Fibroblast of pulmonary artery (primary cell): ENCODE data around the gene VAX1.
"Not testable (repeated sequence)": the region's sequence is repeated elsewhere in the genome, so short reads cannot be mapped to it uniquely, and the experiment has no call there.

Experiments
- DNase-seq: peaks from one replicate; pipeline ENCODE4 v3.0.0-alpha.2; 2010; ENCODE audit warnings: low read depth
- H3K4me3 ChIP-seq: replicated peaks from 2 replicates; pipeline ENCODE4 v1.5.1; 2011; ENCODE audit warnings: low read depth, mild to moderate bottlenecking, control low read depth, low read length, moderate library complexity
- TF ChIP-seq, protein P1 (sequence below): IDR thresholded peaks from 2 replicates; pipeline ENCODE4 v1.5.1; 2011; ENCODE audit warnings: mild to moderate bottlenecking, control low read depth, low read length, inconsistent platforms; ENCODE audit errors: missing control alignments

Gene VAX1

DNA sequence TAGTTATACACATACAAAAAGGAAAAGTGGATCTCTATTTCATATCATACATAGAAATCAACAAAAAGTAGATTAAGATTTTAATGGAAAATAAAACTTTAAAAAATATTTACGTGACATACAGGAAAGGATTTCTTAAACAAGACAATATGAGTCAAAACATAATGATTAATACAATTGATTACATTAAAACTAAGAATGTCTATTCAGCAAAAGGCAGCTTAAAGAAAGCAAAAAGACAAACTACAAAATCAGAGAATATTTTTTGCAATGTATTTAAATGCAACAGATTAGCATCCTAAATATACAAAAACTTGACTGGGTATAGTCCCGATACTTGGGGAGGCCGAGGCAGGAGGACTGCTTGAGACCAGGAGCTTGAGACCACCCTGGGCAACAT lies 50.5 kb downstream of the VAX1 start:
- TF ChIP-seq, protein P1, sequence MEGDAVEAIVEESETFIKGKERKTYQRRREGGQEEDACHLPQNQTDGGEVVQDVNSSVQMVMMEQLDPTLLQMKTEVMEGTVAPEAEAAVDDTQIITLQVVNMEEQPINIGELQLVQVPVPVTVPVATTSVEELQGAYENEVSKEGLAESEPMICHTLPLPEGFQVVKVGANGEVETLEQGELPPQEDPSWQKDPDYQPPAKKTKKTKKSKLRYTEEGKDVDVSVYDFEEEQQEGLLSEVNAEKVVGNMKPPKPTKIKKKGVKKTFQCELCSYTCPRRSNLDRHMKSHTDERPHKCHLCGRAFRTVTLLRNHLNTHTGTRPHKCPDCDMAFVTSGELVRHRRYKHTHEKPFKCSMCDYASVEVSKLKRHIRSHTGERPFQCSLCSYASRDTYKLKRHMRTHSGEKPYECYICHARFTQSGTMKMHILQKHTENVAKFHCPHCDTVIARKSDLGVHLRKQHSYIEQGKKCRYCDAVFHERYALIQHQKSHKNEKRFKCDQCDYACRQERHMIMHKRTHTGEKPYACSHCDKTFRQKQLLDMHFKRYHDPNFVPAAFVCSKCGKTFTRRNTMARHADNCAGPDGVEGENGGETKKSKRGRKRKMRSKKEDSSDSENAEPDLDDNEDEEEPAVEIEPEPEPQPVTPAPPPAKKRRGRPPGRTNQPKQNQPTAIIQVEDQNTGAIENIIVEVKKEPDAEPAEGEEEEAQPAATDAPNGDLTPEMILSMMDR = no peak
- no peak for DNase-seq
- no peak overlapping the region for H3K4me3 ChIP-seq

DNA sequence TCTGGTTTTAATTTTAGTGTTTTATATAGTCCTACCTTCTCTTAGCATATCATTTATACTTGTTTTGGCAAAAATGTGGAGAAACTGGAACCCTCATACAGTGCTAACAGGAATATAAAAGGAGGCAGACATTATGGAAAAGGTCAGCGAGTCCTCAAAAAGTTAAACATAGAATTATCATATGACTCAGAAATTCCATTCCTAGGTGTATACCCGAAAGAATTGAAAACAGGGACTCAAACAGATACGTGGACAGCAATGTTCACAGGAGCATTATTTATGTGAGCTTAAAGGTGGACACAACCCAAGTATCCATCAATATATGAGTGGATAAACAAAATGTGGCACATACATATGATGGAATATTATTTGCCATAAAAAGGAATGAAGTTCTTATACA lies 51.5 kb downstream of the VAX1 start:
- TF ChIP-seq, protein P1 = no peak
- no peak overlapping the region for H3K4me3 ChIP-seq
- no peak for DNase-seq

DNA sequence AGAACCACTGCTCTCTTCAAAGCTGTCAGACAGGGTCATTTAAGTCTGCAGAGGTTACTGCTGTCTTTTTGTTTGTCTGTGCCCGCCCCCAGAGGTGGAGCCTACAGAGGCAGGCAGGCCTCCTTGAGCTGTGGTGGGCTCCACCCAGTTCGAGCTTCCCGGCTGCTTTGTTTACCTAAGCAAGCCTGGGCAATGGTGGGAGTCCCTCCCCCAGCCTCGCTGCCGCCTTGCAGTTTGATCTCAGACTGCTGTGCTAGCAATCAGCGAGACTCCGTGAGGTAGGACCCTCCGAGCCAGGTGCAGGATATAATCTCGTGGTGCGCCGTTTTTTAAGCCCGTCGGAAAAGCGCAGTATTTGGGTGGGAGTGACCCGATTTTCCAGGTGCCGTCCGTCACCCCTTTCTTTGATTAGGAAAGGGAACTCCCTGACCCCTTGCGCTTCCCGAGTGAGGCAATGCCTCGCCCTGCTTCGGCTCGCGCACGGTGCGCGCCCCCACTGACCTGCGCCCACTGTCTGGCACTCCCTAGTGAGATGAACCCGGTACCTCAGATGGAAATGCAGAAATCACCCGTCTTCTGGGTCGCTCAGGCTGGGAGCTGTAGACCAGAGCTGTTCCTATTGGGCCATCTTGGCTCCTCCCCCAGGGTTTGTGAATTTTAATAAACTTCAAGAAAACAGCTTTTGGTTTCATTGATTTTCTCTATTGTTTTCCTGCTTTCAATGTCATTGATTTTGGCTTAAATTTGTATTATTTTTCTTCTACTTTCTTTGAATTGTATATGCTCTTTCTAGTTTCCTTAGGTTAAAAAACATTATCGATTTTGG lies 53.4 kb downstream of the VAX1 start:
- not testable (repeated sequence) for DNase-seq, H3K4me3 ChIP-seq
